K562 (cell line): ENCODE results near the gene CHMP1A. TPM values are rescaled to one million over a fixed set of nuclear protein-coding genes. Genes with fewer than 3 reads are reported as not detected.

Source experiments
- CBX1 ChIP-seq: sonication (generic); IDR thresholded peaks from 2 replicates; pipeline ENCODE4 v1.6.1; 2016; ENCODE audit warnings: antibody characterized with exemption, low read depth, mild to moderate bottlenecking
- CREB3L1 ChIP-seq: fragments of 450-650 bp; IDR thresholded peaks from 2 replicates; pipeline ENCODE4 v1.6.1; 2014; ENCODE audit warnings: low read depth, mild to moderate bottlenecking, moderate library complexity, borderline replicate concordance
- ERF ChIP-seq: fragments of 450-650 bp; formaldehyde crosslinking; IDR thresholded peaks from 2 replicates; pipeline ENCODE4 v1.4.0; 2020; ENCODE audit warnings: mild to moderate bottlenecking, mixed read lengths
- HMGN3 ChIP-seq: IDR thresholded peaks from 2 replicates; pipeline ENCODE4 v1.6.1; 2011; ENCODE audit warnings: borderline replicate concordance, low read depth, mild to moderate bottlenecking, mixed read lengths, low read length; ENCODE audit not compliant: insufficient read length; ENCODE audit errors: extremely low read depth
- NR2C2 ChIP-seq, 2 experiments: fragments of 200-800 bp in 1 of 2; sonication (Bioruptor generic) in 1 of 2; sonication (generic) in 1 of 2; formaldehyde crosslinking in 1 of 2; IDR thresholded peaks; 2 replicates each; pipeline versions ENCODE4 v1.6.1 to v1.8.0; 2016 to 2022; ENCODE audit warnings: mild to moderate bottlenecking in 1 of 2, missing compliant biosample characterization in 1 of 2, missing genetic modification characterization in 1 of 2, missing genetic modification reagents in 1 of 2
- POLR3A ChIP-seq: IDR thresholded peaks from 2 replicates; pipeline ENCODE4 v1.6.1; 2011; ENCODE audit warnings: borderline replicate concordance, mild to moderate bottlenecking, moderate library complexity; ENCODE audit not compliant: insufficient read length, insufficient read depth; ENCODE audit errors: extremely low read depth
- SPI1 ChIP-seq: IDR thresholded peaks from 2 replicates; pipeline ENCODE4 v1.6.1; 2011; ENCODE audit warnings: low read depth, low read length, control low read depth, borderline replicate concordance
- USF1 ChIP-seq: sonication (generic); formaldehyde crosslinking; IDR thresholded peaks from 2 replicates; pipeline ENCODE4 v1.9.0; 2022; ENCODE audit warnings: mild to moderate bottlenecking, missing genetic modification reagents
- ZMIZ1 ChIP-seq, 2 experiments: fragments of 150-350 bp in 1 of 2; IDR thresholded peaks; 2 replicates each; pipeline ENCODE4 v1.6.1; 2012 to 2016; ENCODE audit warnings: low read depth in 2 of 2, low read length in 2 of 2, mild to moderate bottlenecking in 1 of 2, moderate library complexity in 1 of 2
- ZNF143 ChIP-seq: sonication (generic); formaldehyde crosslinking; IDR thresholded peaks from 2 replicates; pipeline ENCODE4 v1.9.0; 2022; ENCODE audit warnings: mild to moderate bottlenecking, missing genetic modification reagents
- ZNF280B ChIP-seq: fragments of 250-450 bp; sonication (Bioruptor Pico); IDR thresholded peaks from 2 replicates; pipeline ENCODE4 v1.5.1; 2021; ENCODE audit warnings: mild to moderate bottlenecking
- polyA plus RNA-seq, 8 experiments: library from polyadenylated mRNA; depleted of rRNA in 4 of 8; stranded (reverse) in 5 of 8; unstranded in 3 of 8; fragments of >200 nt; fragmentation: Nextera tagmentation in 2 of 8; fragmentation: Illumina TruSeq in 1 of 8; extraction: Ambion mirVana in 2 of 8; extraction: Trizol in 1 of 8; gene quantifications; 2 replicates each; pipeline versions ENCODE4 v1.2.1 to v1.2.3, GENCODE V29; 2011 to 2014; ENCODE audit warnings: inconsistent platforms in 1 of 8, missing spikeins in 1 of 8
- total RNA-seq, 7 experiments: library from RNA; depleted of rRNA in 6 of 7; stranded (reverse); fragments of >200 nt in 6 of 7; fragmentation: Illumina TruSeq in 2 of 7; extraction: Trizol in 2 of 7; gene quantifications; 2 replicates each; pipeline versions ENCODE4 v1.2.1 to v1.2.3, GENCODE V29; 2011 to 2021; ENCODE audit warnings: low replicate concordance in 1 of 7
- TF ChIP-seq, protein P1 (sequence below): fragments of 450-650 bp; IDR thresholded peaks from 2 replicates; pipeline ENCODE4 v1.6.1; 2017; ENCODE audit warnings: antibody characterized with exemption, mild to moderate bottlenecking

CHMP1A gene
- total and polyA plus RNA-seq, 9 of the 15 experiments (the other 6 are each of a cell fraction or from before 2014, with no cell fraction given) = 0.83 to 79.9 (median 45.2) TPM

GRCh38 chr16:89686520-89687091, 29.1 kb upstream of the CHMP1A start, which contains the start of gene CDK10 (continued):
- peak; percentile 40; the same call in 1 of the 2 replicates for TF ChIP-seq CREB3L1
- TF ChIP-seq HMGN3 = peak; percentile 41
- 0 out of 2 replicates have a peak, but pooled peaks have one; percentile 47 for TF ChIP-seq ERF (CRISPR knock-in tag)
- peak; percentile 26; the same call in 1 of the 2 replicates for TF ChIP-seq CBX1
- TF ChIP-seq, protein P1, sequence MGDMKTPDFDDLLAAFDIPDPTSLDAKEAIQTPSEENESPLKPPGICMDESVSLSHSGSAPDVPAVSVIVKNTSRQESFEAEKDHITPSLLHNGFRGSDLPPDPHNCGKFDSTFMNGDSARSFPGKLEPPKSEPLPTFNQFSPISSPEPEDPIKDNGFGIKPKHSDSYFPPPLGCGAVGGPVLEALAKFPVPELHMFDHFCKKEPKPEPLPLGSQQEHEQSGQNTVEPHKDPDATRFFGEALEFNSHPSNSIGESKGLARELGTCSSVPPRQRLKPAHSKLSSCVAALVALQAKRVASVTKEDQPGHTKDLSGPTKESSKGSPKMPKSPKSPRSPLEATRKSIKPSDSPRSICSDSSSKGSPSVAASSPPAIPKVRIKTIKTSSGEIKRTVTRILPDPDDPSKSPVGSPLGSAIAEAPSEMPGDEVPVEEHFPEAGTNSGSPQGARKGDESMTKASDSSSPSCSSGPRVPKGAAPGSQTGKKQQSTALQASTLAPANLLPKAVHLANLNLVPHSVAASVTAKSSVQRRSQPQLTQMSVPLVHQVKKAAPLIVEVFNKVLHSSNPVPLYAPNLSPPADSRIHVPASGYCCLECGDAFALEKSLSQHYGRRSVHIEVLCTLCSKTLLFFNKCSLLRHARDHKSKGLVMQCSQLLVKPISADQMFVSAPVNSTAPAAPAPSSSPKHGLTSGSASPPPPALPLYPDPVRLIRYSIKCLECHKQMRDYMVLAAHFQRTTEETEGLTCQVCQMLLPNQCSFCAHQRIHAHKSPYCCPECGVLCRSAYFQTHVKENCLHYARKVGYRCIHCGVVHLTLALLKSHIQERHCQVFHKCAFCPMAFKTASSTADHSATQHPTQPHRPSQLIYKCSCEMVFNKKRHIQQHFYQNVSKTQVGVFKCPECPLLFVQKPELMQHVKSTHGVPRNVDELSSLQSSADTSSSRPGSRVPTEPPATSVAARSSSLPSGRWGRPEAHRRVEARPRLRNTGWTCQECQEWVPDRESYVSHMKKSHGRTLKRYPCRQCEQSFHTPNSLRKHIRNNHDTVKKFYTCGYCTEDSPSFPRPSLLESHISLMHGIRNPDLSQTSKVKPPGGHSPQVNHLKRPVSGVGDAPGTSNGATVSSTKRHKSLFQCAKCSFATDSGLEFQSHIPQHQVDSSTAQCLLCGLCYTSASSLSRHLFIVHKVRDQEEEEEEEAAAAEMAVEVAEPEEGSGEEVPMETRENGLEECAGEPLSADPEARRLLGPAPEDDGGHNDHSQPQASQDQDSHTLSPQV = peak; percentile 75
- TF ChIP-seq POLR3A = no peak
- TF ChIP-seq NR2C2 (CRISPR knock-in tag; IDR thresholded peaks at IDR 0.05) = 0 out of 2 replicates have a peak, but pooled peaks have one; percentile 43
- no peak for TF ChIP-seq NR2C2 (tag; IDR thresholded peaks at IDR 0.05)
- TF ChIP-seq ZNF280B (CRISPR knock-in tag) = no peak
- no peak for TF ChIP-seq USF1 (CRISPR knock-in tag)
- peak; percentile 76 for TF ChIP-seq ZNF143 (CRISPR knock-in tag)
- TF ChIP-seq ZMIZ1 (IDR thresholded peaks at IDR 0.05; ENCODE audit: low read depth in 2 of 2, low read length in 2 of 2) = 0 out of 4 replicates have a peak, but pooled peaks of 1 of the 2 experiments have one; percentile 19
- peak; percentile 1; the same call in 1 of the 2 replicates for TF ChIP-seq SPI1
